HG03460 (cell line): Measurements from ENCODE around the gene ZMYND10.

ENCODE experiments used
- ATAC-seq: cut with Tn5 transposase; IDR thresholded peaks from one replicate; pipeline ENCODE4 v1.9.1; 2021; ENCODE audit not compliant: unreplicated experiment

The ZMYND10 gene

GRCh38 chr3:50292159-50293078 is 53.1 kb downstream of the ZMYND10 start, which contains the start of gene IFRD2:
TSS of gene IFRD2 (minus strand) at chr3:50292429. CDS start at chr3:50292274, 155 bp downstream.
- peak; percentile 95 for ATAC-seq
